NB4 (cell line): Measurements from ENCODE around the gene INSIG1.

Experiments used
- MYC ChIP-seq: IDR thresholded peaks from 2 replicates; pipeline ENCODE4 v1.6.1; 2011; ENCODE audit warnings: low read depth, low read length
- POLR2A ChIP-seq: IDR thresholded peaks from 2 replicates; pipeline ENCODE4 v1.6.1; 2011; ENCODE audit warnings: mild to moderate bottlenecking; ENCODE audit not compliant: insufficient read length; ENCODE audit errors: extremely low read depth
- TF ChIP-seq, protein P1 (sequence below): IDR thresholded peaks from one replicate; pipeline ENCODE4 v1.5.1; 2012; ENCODE audit warnings: low read depth, low read length

- no peak for TF ChIP-seq POLR2A
- TF ChIP-seq, protein P1, sequence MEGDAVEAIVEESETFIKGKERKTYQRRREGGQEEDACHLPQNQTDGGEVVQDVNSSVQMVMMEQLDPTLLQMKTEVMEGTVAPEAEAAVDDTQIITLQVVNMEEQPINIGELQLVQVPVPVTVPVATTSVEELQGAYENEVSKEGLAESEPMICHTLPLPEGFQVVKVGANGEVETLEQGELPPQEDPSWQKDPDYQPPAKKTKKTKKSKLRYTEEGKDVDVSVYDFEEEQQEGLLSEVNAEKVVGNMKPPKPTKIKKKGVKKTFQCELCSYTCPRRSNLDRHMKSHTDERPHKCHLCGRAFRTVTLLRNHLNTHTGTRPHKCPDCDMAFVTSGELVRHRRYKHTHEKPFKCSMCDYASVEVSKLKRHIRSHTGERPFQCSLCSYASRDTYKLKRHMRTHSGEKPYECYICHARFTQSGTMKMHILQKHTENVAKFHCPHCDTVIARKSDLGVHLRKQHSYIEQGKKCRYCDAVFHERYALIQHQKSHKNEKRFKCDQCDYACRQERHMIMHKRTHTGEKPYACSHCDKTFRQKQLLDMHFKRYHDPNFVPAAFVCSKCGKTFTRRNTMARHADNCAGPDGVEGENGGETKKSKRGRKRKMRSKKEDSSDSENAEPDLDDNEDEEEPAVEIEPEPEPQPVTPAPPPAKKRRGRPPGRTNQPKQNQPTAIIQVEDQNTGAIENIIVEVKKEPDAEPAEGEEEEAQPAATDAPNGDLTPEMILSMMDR: no peak
- no peak for TF ChIP-seq MYC
These were observed 55.1 kb downstream of the INSIG1 start for GRCh38 chr7:155352753-155353115.
